ENCODE results near the gene MAGOH. TPM values are rescaled to one million over a fixed set of nuclear protein-coding genes. Genes with fewer than 3 reads are reported as not detected.

Gene MAGOH
- total RNA-seq, 1 donor from 2014 or later: 109 TPM

DNA sequence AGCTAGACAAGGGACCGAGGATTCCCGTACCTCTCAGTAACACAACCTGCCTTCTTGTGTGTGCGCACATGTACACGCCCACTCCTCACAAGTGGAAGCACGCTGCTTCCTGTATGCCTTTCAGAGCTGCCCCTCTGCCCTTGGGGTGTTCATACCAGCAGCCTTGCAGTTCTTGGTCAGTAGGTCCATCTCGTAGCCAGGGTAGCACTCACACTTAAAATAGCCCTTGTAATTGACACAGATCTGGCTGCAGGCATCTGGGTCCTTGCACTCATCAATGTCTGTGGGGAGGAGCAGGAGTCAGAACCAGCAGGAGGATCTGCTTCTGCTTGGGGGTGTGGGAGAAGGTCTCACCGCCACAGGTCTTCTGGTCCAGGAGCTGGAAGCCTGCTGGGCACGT lies 32.6 kb upstream of the MAGOH start:
- Histone ChIP-seq H3K27me3 (no peaks in the 10 kb centered on the region), H3K4me1 (no peaks in the 10 kb centered on the region), H3K9me3 (ENCODE audit: low read depth) (no peaks in the 10 kb centered on the region), H2AFZ (replicated peaks) (no peak overlapping the region), H3K36me3 (no peaks in the 10 kb centered on the region), H4K20me1 (ENCODE audit: low read depth) (no peaks in the 10 kb centered on the region), H3K4me3 (no peak overlapping the region), H3F3A (ENCODE audit: low read depth) (no peaks in the 10 kb centered on the region), H3K27ac (no peak overlapping the region), H3K4me2 (no peak overlapping the region), H3K9ac (no peak overlapping the region), H3K79me2 (ENCODE audit: low read depth) (no peaks in the 10 kb centered on the region)
- no peak overlapping the region for H3K4me3 Mint-ChIP-seq
- H3K36me3 Mint-ChIP-seq: peaks cover 23% of the 10 kb centered on the region
- no peak overlapping the region for H3K27ac Mint-ChIP-seq
- TF ChIP-seq EZH2phosphoT487 (IDR thresholded peaks at IDR 0.05) (no peak), EZH2 (IDR thresholded peaks at IDR 0.05) (no peak)
- TF ChIP-seq, protein P1, sequence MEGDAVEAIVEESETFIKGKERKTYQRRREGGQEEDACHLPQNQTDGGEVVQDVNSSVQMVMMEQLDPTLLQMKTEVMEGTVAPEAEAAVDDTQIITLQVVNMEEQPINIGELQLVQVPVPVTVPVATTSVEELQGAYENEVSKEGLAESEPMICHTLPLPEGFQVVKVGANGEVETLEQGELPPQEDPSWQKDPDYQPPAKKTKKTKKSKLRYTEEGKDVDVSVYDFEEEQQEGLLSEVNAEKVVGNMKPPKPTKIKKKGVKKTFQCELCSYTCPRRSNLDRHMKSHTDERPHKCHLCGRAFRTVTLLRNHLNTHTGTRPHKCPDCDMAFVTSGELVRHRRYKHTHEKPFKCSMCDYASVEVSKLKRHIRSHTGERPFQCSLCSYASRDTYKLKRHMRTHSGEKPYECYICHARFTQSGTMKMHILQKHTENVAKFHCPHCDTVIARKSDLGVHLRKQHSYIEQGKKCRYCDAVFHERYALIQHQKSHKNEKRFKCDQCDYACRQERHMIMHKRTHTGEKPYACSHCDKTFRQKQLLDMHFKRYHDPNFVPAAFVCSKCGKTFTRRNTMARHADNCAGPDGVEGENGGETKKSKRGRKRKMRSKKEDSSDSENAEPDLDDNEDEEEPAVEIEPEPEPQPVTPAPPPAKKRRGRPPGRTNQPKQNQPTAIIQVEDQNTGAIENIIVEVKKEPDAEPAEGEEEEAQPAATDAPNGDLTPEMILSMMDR (IDR thresholded peaks at IDR 0.05): no peak
- no peaks in the 10 kb centered on the region for H3K4me1 Mint-ChIP-seq
- peaks cover 10% of the 10 kb centered on the region for H3K27me3 Mint-ChIP-seq (ENCODE audit: insufficient read depth, low read depth)
- no peak for DNase-seq (ENCODE audit: low spot score)
- H3K9me3 Mint-ChIP-seq: no peaks in the 10 kb centered on the region

DNA sequence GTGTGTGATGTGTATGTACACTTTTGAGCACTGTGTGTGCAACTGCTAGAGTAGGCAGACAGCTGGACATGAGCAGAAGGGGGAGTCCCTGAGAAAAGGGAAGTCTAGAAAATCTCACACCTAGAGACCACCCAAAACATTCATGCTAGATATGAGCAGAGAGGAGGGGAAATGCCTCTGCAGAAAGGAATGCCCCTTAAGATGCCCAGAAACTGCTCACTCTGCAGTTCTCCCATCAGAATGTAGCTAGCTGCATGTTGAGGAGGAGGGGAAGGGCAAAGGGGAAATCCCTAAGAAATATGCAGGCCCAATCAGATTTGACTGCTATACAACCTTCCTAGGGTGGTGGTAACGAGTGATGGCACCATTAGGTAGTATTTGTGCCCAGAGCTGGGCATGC lies 31.8 kb upstream of the MAGOH start:
- H3K27ac Mint-ChIP-seq: no peak overlapping the region
- no peak for TF ChIP-seq EZH2 (IDR thresholded peaks at IDR 0.05)
- Histone ChIP-seq H3K27ac (no peak overlapping the region), H3F3A (ENCODE audit: low read depth) (no peaks in the 10 kb centered on the region), H3K4me1 (no peaks in the 10 kb centered on the region), H4K20me1 (ENCODE audit: low read depth) (no peaks in the 10 kb centered on the region), H3K27me3 (no peaks in the 10 kb centered on the region), H3K36me3 (no peaks in the 10 kb centered on the region), H3K79me2 (ENCODE audit: low read depth) (no peaks in the 10 kb centered on the region), H3K4me3 (no peak overlapping the region), H3K4me2 (no peak overlapping the region), H3K9ac (no peak overlapping the region), H3K9me3 (ENCODE audit: low read depth) (no peaks in the 10 kb centered on the region), H2AFZ (replicated peaks) (no peak overlapping the region)
- H3K4me1 Mint-ChIP-seq: no peaks in the 10 kb centered on the region
- H3K4me3 Mint-ChIP-seq: no peak overlapping the region
- H3K36me3 Mint-ChIP-seq: peaks cover 23% of the 10 kb centered on the region
- no peak for DNase-seq (ENCODE audit: low spot score)
- peaks cover 10% of the 10 kb centered on the region for H3K27me3 Mint-ChIP-seq (ENCODE audit: insufficient read depth, low read depth)
- no peaks in the 10 kb centered on the region for H3K9me3 Mint-ChIP-seq

DNA sequence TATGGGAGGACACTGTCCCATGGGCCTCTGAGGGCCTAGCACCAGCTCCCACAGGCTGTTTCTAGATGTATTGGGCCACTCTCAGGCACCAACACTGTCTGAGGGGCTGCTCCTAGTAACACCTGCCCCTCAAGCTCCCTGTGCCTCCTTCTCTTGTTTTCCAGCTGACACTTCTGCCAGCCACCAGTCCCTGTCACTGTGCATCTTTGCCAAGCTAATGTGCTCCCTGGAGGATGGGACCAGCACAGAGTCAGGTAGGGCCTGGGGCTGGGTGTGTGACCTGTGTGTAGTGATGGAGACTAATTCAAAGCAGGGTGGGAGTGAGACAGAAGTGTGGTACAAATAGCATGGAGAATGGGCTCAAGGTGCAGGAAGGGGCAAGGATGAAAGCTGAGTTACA lies 29.4 kb upstream of the MAGOH start:
- H3K4me3 ChIP-seq: no peak overlapping the region
- TF ChIP-seq, protein P1 (IDR thresholded peaks at IDR 0.05): no peak
- TF ChIP-seq EZH2 (IDR thresholded peaks at IDR 0.05) (no peak), EZH2phosphoT487 (IDR thresholded peaks at IDR 0.05) (no peak)
- no peaks in the 10 kb centered on the region for H4K20me1 ChIP-seq (ENCODE audit: low read depth)
- Mint-ChIP-seq H3K9me3 (no peaks in the 10 kb centered on the region), H3K36me3 (peaks cover 25% of the 10 kb centered on the region), H3K27ac (no peak overlapping the region), H3K4me1 (no peaks in the 10 kb centered on the region), H3K4me3 (no peak overlapping the region), H3K27me3 (ENCODE audit: insufficient read depth, low read depth) (peaks cover 12% of the 10 kb centered on the region)
- DNase-seq (ENCODE audit: low spot score): no peak
- H3K36me3 ChIP-seq: no peaks in the 10 kb centered on the region
- no peaks in the 10 kb centered on the region for H3K9me3 ChIP-seq (ENCODE audit: low read depth)
- H3K9ac ChIP-seq: no peak overlapping the region
- H3K4me2 ChIP-seq: no peak overlapping the region
- no peaks in the 10 kb centered on the region for H3K27me3 ChIP-seq
- H3K4me1 ChIP-seq: no peaks in the 10 kb centered on the region
- no peaks in the 10 kb centered on the region for H3K79me2 ChIP-seq (ENCODE audit: low read depth)
- H2AFZ ChIP-seq (replicated peaks): no peak overlapping the region
- H3K27ac ChIP-seq: no peak overlapping the region
- no peaks in the 10 kb centered on the region for H3F3A ChIP-seq (ENCODE audit: low read depth)

DNA sequence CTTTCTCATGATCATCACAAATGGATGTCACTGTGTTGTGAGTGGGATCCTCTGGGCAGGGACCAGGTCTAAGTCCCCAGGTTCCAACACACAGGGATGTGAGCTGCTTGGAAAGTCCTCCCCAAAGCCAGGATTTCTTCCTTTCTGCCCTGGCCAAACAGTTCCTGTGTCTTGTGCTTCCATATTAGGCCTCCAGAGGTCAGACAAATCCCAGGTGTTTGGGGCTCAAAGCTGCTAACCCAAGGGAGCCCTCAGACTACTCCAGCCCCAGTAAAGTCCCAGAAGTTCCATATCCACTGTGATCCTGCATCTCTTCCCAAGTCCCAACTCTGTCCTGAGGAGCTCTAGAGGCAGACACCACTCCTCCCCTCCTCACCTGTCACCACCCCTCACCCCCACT lies 27.7 kb upstream of the MAGOH start:
- no peak overlapping the region for H3K27ac Mint-ChIP-seq
- no peak overlapping the region for H3K4me3 ChIP-seq
- H3K4me2 ChIP-seq: no peak overlapping the region
- no peak overlapping the region for H3K4me3 Mint-ChIP-seq
- no peaks in the 10 kb centered on the region for H3K9me3 ChIP-seq (ENCODE audit: low read depth)
- H3K27me3 ChIP-seq: no peaks in the 10 kb centered on the region
- H3F3A ChIP-seq (ENCODE audit: low read depth): no peaks in the 10 kb centered on the region
- peaks cover 9% of the 10 kb centered on the region for H3K27me3 Mint-ChIP-seq (ENCODE audit: insufficient read depth, low read depth)
- H3K36me3 Mint-ChIP-seq: peaks cover 20% of the 10 kb centered on the region
- TF ChIP-seq, protein P1 (IDR thresholded peaks at IDR 0.05): peak; percentile 53
- TF ChIP-seq EZH2 (IDR thresholded peaks at IDR 0.05) (no peak), EZH2phosphoT487 (IDR thresholded peaks at IDR 0.05) (no peak)
- H3K9ac ChIP-seq: no peak overlapping the region
- H3K36me3 ChIP-seq: no peaks in the 10 kb centered on the region
- peak; percentile 43 for DNase-seq (ENCODE audit: low spot score)
- no peaks in the 10 kb centered on the region for H4K20me1 ChIP-seq (ENCODE audit: low read depth)
- H3K27ac ChIP-seq: no peak overlapping the region
- no peak overlapping the region for H2AFZ ChIP-seq (replicated peaks)
- H3K9me3 Mint-ChIP-seq: no peaks in the 10 kb centered on the region
- H3K4me1 Mint-ChIP-seq: no peaks in the 10 kb centered on the region
- H3K4me1 ChIP-seq: no peaks in the 10 kb centered on the region
- no peaks in the 10 kb centered on the region for H3K79me2 ChIP-seq (ENCODE audit: low read depth)
